ENCODE measurements around the gene OR2W3.
"Not testable (repeated sequence)": the region's sequence is repeated elsewhere in the genome, so short reads cannot be mapped to it uniquely, and the experiment has no call there.

Gene OR2W3

GRCh38 chr1:247923941-247924340, 28.6 kb downstream of the OR2W3 start:
- H3K4me1 ChIP-seq (ENCODE audit: control insufficient read depth, low read depth, low read length): no peaks in the 10 kb centered on the region
- H3K27ac ChIP-seq (ENCODE audit: low read length): no peak overlapping the region
- no peak overlapping the region for H3K9ac ChIP-seq (ENCODE audit: low read length)
- H3K9me3 ChIP-seq (ENCODE audit: control insufficient read depth, low read depth, low read length): peaks cover 39% of the 10 kb centered on the region
- H3K4me3 ChIP-seq (ENCODE audit: low read length): no peak overlapping the region
- no peaks in the 10 kb centered on the region for H3K27me3 ChIP-seq (ENCODE audit: control insufficient read depth, insufficient read depth, low read length)
- no peaks in the 10 kb centered on the region for H3K36me3 ChIP-seq (ENCODE audit: control insufficient read depth, low read depth, low read length)

- Histone ChIP-seq H3K27me3 (ENCODE audit: control insufficient read depth, insufficient read depth, low read length) (no peaks in the 10 kb centered on the region), H3K9me3 (ENCODE audit: control insufficient read depth, low read depth, low read length) (peaks cover 36% of the 10 kb centered on the region), H3K4me1 (ENCODE audit: control insufficient read depth, low read depth, low read length) (no peaks in the 10 kb centered on the region), H3K4me3 (ENCODE audit: low read length) (no peak within 1 kb of the TSS), H3K9ac (ENCODE audit: low read length) (no peak within 1 kb of the TSS), H3K36me3 (ENCODE audit: control insufficient read depth, low read depth, low read length) (no peaks in the 10 kb centered on the region), H3K27ac (ENCODE audit: low read length) (no peak within 1 kb of the TSS)
Observed at GRCh38 chr1:247924868-247925267, 29.5 kb downstream of the OR2W3 start, which contains the start of gene OR2AJ1. Gene OR2AJ1 (plus strand): TSS chr1:247924889. CDS start chr1:247933769, 8,880 bp downstream.

DNA sequence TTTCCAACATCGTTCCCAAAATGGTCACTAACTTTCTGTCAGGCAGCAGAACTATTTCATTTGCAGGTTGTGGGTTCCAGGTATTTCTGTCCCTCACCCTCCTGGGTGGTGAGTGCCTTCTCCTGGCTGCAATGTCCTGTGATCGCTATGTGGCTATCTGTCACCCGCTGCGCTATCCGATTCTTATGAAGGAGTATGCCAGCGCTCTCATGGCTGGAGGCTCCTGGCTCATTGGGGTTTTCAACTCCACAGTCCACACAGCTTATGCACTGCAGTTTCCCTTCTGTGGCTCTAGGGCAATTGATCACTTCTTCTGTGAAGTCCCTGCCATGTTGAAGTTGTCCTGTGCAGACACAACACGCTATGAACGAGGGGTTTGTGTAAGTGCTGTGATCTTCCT, 38.6 kb downstream of the OR2W3 start:
- no peaks in the 10 kb centered on the region for H3K27me3 ChIP-seq (ENCODE audit: control insufficient read depth, insufficient read depth, low read length)
- no peak overlapping the region for H3K9ac ChIP-seq (ENCODE audit: low read length)

DNA sequence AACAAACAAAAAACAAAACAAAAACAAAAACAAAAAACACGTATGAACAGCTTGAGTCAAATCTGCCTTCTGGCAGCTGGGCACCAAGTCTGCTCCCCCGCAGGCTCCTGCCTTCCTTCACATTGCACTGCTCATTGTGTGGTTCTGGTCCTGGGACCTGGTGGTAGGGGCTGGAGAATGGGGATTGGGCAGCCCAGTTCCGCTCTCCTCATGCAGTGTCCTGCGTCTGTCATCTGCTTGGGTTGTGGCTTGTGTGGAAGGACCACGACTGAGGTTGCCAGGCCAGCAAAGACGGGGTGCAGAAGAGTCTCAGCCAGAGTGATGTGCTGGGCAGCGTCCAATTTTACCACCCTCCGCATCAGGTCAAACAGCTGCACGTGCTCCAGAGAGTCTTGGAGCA, 40.4 kb downstream of the OR2W3 start:
- Histone ChIP-seq H3K4me1 (ENCODE audit: control insufficient read depth, low read depth, low read length) (no peaks in the 10 kb centered on the region), H3K4me3 (ENCODE audit: low read length) (no peak overlapping the region), H3K27ac (ENCODE audit: low read length) (no peak overlapping the region), H3K36me3 (ENCODE audit: control insufficient read depth, low read depth, low read length) (no peaks in the 10 kb centered on the region), H3K27me3 (ENCODE audit: control insufficient read depth, insufficient read depth, low read length) (no peaks in the 10 kb centered on the region), H3K9ac (ENCODE audit: low read length) (no peak overlapping the region), H3K9me3 (ENCODE audit: control insufficient read depth, low read depth, low read length) (peaks cover 36% of the 10 kb centered on the region)

More for the DNA sequence above, 38.6 kb downstream of the OR2W3 start:
- Histone ChIP-seq H3K9me3 (ENCODE audit: control insufficient read depth, low read depth, low read length) (peaks cover 33% of the 10 kb centered on the region), H3K27ac (ENCODE audit: low read length) (no peak overlapping the region), H3K4me1 (ENCODE audit: control insufficient read depth, low read depth, low read length) (no peaks in the 10 kb centered on the region), H3K36me3 (ENCODE audit: control insufficient read depth, low read depth, low read length) (no peaks in the 10 kb centered on the region), H3K4me3 (ENCODE audit: low read length) (no peak overlapping the region)

DNA sequence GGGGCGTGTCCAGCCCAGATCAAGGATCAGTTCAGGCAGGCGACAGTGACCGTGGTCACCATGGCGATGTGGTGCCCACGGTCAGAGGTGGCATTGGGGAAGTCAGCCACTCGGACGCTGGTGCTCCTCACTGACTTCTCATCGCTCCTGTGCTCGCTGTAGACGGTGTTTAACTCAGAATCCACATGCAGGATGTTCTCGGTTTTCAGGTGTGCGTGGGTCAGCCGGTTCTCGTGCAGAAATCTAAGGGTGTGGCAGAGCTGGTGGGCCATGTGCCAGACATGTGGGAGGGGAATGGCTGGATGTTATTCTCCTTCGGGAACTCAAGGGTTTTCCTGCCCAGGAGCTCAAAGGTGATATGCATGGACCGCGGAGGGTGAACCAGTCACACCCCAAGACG, 41.0 kb downstream of the OR2W3 start:
- H3K27ac ChIP-seq (ENCODE audit: low read length): no peak overlapping the region
- no peak overlapping the region for H3K9ac ChIP-seq (ENCODE audit: low read length)
- no peaks in the 10 kb centered on the region for H3K36me3 ChIP-seq (ENCODE audit: control insufficient read depth, low read depth, low read length)
- no peaks in the 10 kb centered on the region for H3K27me3 ChIP-seq (ENCODE audit: control insufficient read depth, insufficient read depth, low read length)
- H3K9me3 ChIP-seq (ENCODE audit: control insufficient read depth, low read depth, low read length): peaks cover 36% of the 10 kb centered on the region
- H3K4me1 ChIP-seq (ENCODE audit: control insufficient read depth, low read depth, low read length): no peaks in the 10 kb centered on the region
- no peak overlapping the region for H3K4me3 ChIP-seq (ENCODE audit: low read length)

DNA sequence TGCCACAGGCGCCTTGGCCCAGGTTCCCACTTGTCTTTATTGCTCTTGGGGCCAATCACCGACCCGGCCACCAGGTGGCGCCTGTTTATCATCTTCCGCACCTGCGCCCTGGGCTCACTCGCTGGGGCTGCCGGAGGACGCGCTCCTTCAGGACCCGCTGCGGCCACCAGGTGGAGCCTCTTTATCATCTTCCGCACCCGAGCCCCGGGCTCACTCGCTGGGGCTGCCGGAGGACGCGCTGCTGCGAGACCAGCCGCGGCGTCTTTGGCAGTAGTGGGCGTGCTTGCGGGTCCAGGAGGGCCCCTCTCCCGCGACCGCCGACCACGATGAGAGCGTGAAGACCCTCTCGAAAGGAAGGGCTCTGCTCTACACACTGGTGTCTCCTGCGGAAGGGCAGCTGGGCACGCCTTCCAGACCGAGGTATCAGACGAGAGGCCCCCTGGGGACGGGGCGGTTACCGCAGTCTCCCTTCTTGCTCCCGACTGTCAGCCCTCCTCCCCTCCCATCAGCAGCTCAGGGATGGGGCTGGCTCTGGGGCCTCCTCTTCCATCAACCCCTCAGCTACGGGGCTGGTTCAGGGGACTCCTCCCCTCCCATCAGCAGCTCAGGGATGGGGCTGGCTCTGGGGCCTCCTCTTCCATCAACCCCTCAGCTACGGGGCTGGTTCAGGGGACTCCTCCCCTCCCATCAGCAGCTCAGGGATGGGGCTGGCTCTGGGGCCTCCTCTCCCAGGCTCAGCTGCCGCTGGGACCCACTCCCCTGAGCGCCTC, 41.8 kb downstream of the OR2W3 start:
- Histone ChIP-seq H3K4me3 (ENCODE audit: low read length) (peak overlapping the region; percentile 62), H3K9me3 (ENCODE audit: control insufficient read depth, low read depth, low read length) (peaks cover 35% of the 10 kb centered on the region)
- H3K9ac ChIP-seq (ENCODE audit: low read length); H3K36me3 ChIP-seq (ENCODE audit: control insufficient read depth, low read depth, low read length); H3K27me3 ChIP-seq (ENCODE audit: control insufficient read depth, insufficient read depth, low read length); H3K27ac ChIP-seq (ENCODE audit: low read length); H3K4me1 ChIP-seq (ENCODE audit: control insufficient read depth, low read depth, low read length): not testable (repeated sequence)

- H3K9me3 ChIP-seq (ENCODE audit: control insufficient read depth, low read depth, low read length): peaks cover 50% of the 10 kb centered on the region
- no peaks in the 10 kb centered on the region for H3K36me3 ChIP-seq (ENCODE audit: control insufficient read depth, low read depth, low read length)
- no peak overlapping the region for H3K27ac ChIP-seq (ENCODE audit: low read length)
- H3K4me3 ChIP-seq (ENCODE audit: low read length): no peak overlapping the region
- H3K27me3 ChIP-seq (ENCODE audit: control insufficient read depth, insufficient read depth, low read length): no peaks in the 10 kb centered on the region
- no peak overlapping the region for H3K9ac ChIP-seq (ENCODE audit: low read length)
- no peaks in the 10 kb centered on the region for H3K4me1 ChIP-seq (ENCODE audit: control insufficient read depth, low read depth, low read length)
Observed at GRCh38 chr1:247942624-247943023, 47.2 kb downstream of the OR2W3 start.

Data from iPS-18a (cell line).